Measurements from ENCODE around the gene ABI2. TPM values are rescaled to one million over a fixed set of nuclear protein-coding genes. Genes with fewer than 3 reads are reported as not detected.
"Not testable (repeated sequence)": the region's sequence is repeated elsewhere in the genome, so short reads cannot be mapped to it uniquely, and the experiment has no call there.

Gene ABI2
- total and polyA plus RNA-seq, 4 donors = 11.7 to 68.1 (median 26.3) TPM

DNA sequence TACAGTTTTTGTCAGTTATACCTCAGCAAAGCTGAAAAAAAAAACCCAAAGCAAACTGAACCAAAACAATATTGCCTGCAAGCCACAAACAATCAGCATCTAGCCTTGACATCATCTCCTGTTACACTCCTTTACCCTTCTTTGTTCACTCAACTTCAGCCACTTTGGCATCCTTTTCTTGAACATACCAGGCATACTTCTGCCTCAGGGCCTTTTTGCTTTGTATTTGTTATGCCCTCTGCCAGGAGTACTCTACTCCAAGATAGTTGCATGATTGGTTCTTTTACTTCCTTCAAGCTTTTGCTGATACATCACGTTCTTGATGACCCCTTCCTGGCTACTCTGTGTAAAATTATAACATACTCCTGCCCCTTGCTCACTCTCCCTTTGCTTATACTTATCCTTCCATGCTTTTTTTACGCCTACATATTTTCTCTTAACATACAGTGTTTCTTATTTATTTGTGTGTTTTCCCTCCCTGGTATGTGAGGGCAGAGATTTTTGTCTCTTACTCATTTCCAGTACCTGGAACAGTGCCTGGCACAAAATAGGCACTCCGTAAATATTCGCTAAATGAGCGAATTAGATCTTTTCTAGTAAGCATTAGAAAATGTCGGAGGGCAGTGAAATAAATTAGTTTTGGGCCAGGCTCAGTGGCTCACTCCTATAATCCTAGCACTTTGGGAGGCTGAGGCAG, 12.7 kb downstream of the ABI2 start:
- Histone ChIP-seq H3K9ac (ENCODE audit: insufficient read depth in 1 of 2, low read length in 2 of 2) (no peak overlapping the region), H3K27ac (ENCODE audit: low read depth in 1 of 2, low read length in 1 of 2) (peak overlapping the region; percentile 4 to 19), H3K9me3 (ENCODE audit: control insufficient read depth in 4 of 4, insufficient read depth in 3 of 4, low read length in 3 of 4) (no peaks in the 10 kb centered on the region), H3K27me3 (ENCODE audit: control insufficient read depth in 3 of 3, insufficient read depth in 3 of 3, low read length in 2 of 3) (no peaks in the 10 kb centered on the region), H3K36me3 (ENCODE audit: control insufficient read depth in 4 of 4, insufficient read depth in 4 of 4, low read length in 4 of 4) (peaks cover 0 to 3% (median 1%) of the 10 kb centered on the region in 4 donors), H3K4me3 (no peak overlapping the region), H3K4me1 (ENCODE audit: control insufficient read depth in 5 of 5, insufficient read depth in 5 of 5, low read length in 5 of 5) (peaks cover 0 to 18% (median 2%) of the 10 kb centered on the region in 5 donors)
- 72 to 83% methylated on average over 6 of the region's 6 CpGs for WGBS, 2 donors
- DNase-seq = peak in 2 of 3 donors; percentile 50 to 51
- TF ChIP-seq, protein P1, sequence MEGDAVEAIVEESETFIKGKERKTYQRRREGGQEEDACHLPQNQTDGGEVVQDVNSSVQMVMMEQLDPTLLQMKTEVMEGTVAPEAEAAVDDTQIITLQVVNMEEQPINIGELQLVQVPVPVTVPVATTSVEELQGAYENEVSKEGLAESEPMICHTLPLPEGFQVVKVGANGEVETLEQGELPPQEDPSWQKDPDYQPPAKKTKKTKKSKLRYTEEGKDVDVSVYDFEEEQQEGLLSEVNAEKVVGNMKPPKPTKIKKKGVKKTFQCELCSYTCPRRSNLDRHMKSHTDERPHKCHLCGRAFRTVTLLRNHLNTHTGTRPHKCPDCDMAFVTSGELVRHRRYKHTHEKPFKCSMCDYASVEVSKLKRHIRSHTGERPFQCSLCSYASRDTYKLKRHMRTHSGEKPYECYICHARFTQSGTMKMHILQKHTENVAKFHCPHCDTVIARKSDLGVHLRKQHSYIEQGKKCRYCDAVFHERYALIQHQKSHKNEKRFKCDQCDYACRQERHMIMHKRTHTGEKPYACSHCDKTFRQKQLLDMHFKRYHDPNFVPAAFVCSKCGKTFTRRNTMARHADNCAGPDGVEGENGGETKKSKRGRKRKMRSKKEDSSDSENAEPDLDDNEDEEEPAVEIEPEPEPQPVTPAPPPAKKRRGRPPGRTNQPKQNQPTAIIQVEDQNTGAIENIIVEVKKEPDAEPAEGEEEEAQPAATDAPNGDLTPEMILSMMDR (IDR thresholded peaks at IDR 0.05; ENCODE audit: control extremely low read depth, extremely low read depth) = no peak
- ATAC-seq (ENCODE audit: insufficient read depth, low FRiP score) = peak; percentile 27

GRCh38 chr2:203341741-203342310, 13.6 kb downstream of the ABI2 start:
- Histone ChIP-seq H3K36me3 (ENCODE audit: control insufficient read depth in 4 of 4, insufficient read depth in 4 of 4, low read length in 4 of 4) (peaks cover 0 to 3% (median 1%) of the 10 kb centered on the region in 4 donors), H3K9ac (ENCODE audit: insufficient read depth in 1 of 2, low read length in 2 of 2) (no peak overlapping the region), H3K27me3 (ENCODE audit: control insufficient read depth in 3 of 3, insufficient read depth in 3 of 3, low read length in 2 of 3) (no peaks in the 10 kb centered on the region), H3K4me3 (no peak overlapping the region), H3K27ac (ENCODE audit: low read depth in 1 of 2, low read length in 1 of 2) (no peak overlapping the region), H3K9me3 (ENCODE audit: control insufficient read depth in 4 of 4, insufficient read depth in 3 of 4, low read length in 3 of 4) (no peaks in the 10 kb centered on the region), H3K4me1 (ENCODE audit: control insufficient read depth in 5 of 5, insufficient read depth in 5 of 5, low read length in 5 of 5) (peaks cover 0 to 21% (median 2%) of the 10 kb centered on the region in 5 donors)
- 82 to 85% methylated on average over 2 of the region's 2 CpGs for WGBS, 2 donors
- ATAC-seq (ENCODE audit: insufficient read depth, low FRiP score) = no peak
- TF ChIP-seq, protein P1 (IDR thresholded peaks at IDR 0.05; ENCODE audit: control extremely low read depth, extremely low read depth) = no peak
- no peak for DNase-seq

DNA sequence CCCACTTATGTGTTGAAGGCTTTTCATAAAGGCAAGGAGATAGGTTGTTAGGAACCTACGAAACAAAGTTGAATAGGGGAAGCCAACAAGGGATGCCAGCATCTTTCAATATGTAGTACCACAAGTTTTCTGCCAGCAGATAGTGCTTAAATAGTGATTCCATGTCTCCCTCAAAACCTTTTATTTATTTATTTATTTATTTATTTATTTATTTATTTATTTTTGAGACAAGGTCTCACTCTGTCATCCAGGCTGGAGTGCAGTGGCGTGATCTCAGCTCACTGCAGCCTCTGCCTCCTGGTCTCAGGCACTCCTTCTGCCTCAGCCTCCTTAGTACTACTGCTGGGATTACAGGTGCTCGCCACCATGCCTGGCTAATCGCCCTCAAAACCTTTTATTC, 14.2 kb downstream of the ABI2 start:
- not testable (repeated sequence) for H3K27ac ChIP-seq (ENCODE audit: low read depth in 1 of 2, low read length in 1 of 2); H3K9me3 ChIP-seq (ENCODE audit: control insufficient read depth in 4 of 4, insufficient read depth in 3 of 4, low read length in 3 of 4); H3K4me3 ChIP-seq; H3K27me3 ChIP-seq (ENCODE audit: control insufficient read depth in 3 of 3, insufficient read depth in 3 of 3, low read length in 2 of 3); ATAC-seq (ENCODE audit: insufficient read depth, low FRiP score); H3K9ac ChIP-seq (ENCODE audit: insufficient read depth in 1 of 2, low read length in 2 of 2); H3K36me3 ChIP-seq (ENCODE audit: control insufficient read depth in 4 of 4, insufficient read depth in 4 of 4, low read length in 4 of 4); DNase-seq
- peaks cover 0 to 26% (median 2%) of the 10 kb centered on the region in 5 donors for H3K4me1 ChIP-seq (ENCODE audit: control insufficient read depth in 5 of 5, insufficient read depth in 5 of 5, low read length in 5 of 5)
- WGBS, 2 donors = 95 to 96% methylated on average over 4 of the region's 4 CpGs

- no peak for ATAC-seq (ENCODE audit: insufficient read depth, low FRiP score)
- TF ChIP-seq, protein P1 (IDR thresholded peaks at IDR 0.05; ENCODE audit: control extremely low read depth, extremely low read depth) = no peak
- WGBS, 2 donors = 97 to 98% methylated on average over 12 of the region's 12 CpGs
Observed at GRCh38 chr2:203344667-203345066, 16.5 kb downstream of the ABI2 start.

More at GRCh38 chr2:203344667-203345066, 16.5 kb downstream of the ABI2 start:
- no peak overlapping the region for H3K27ac ChIP-seq (ENCODE audit: low read depth in 1 of 2, low read length in 1 of 2)
- H3K36me3 ChIP-seq (ENCODE audit: control insufficient read depth in 4 of 4, insufficient read depth in 4 of 4, low read length in 4 of 4) = peaks cover 0 to 3% (median 1%) of the 10 kb centered on the region in 4 donors
- H3K9ac ChIP-seq (ENCODE audit: insufficient read depth in 1 of 2, low read length in 2 of 2) = no peak overlapping the region
- no peak overlapping the region for H3K4me3 ChIP-seq
- H3K4me1 ChIP-seq (ENCODE audit: control insufficient read depth in 5 of 5, insufficient read depth in 5 of 5, low read length in 5 of 5) = peaks cover 0 to 25% (median 2%) of the 10 kb centered on the region in 5 donors
- no peaks in the 10 kb centered on the region for H3K9me3 ChIP-seq (ENCODE audit: control insufficient read depth in 4 of 4, insufficient read depth in 3 of 4, low read length in 3 of 4)
- DNase-seq = no peak
- H3K27me3 ChIP-seq (ENCODE audit: control insufficient read depth in 3 of 3, insufficient read depth in 3 of 3, low read length in 2 of 3) = no peaks in the 10 kb centered on the region
